K562 (cell line): Measurements from ENCODE around the gene ARNT2. TPM values are rescaled to one million over a fixed set of nuclear protein-coding genes. Genes with fewer than 3 reads are reported as not detected.

ENCODE experiments used
- ATAC-seq: fragments of 200-7000 bp; cut with Tn5 transposase; 3 replicates; pipeline ENCODE4 v1.9.1; 2020; ENCODE audit warnings: moderate library complexity
- BruUV-seq: library from RNA; stranded (reverse); fragments of 400-500 nt; replicated peaks from 2 replicates; lab custom pipeline; 2021; lab: Mats Ljungman, UMichigan
- CTCF ChIA-PET: fragments of 300-600 bp; formaldehyde crosslinking; extraction: SDS; loops from one replicate; lab custom pipeline; 2021; ENCODE audit warnings: low intra/inter-chr PET ratio; lab: Yijun Ruan, JAX
- POLR2A ChIA-PET: fragments of 300-600, 350-650 bp; sonication (Branson Sonifier 250); formaldehyde crosslinking; extraction: SDS; loops from one replicate; lab custom pipeline; 2021; ENCODE audit warnings: antibody characterized with exemption, inconsistent platforms; lab: Yijun Ruan, JAX
- DNase-seq, 4 experiments: peaks; one replicate each; pipeline versions ENCODE4 v3.0.0 to v3.0.0-alpha.2; 2011 to 2018; ENCODE audit warnings: low spot score in 3 of 4, mixed read lengths in 3 of 4; ENCODE audit errors: extremely low read depth in 1 of 4
- FAIRE-seq: peaks from 2 replicates; lab custom pipeline; 2011; peaks lifted over from hg19 to GRCh38; lab: Jason Lieb, UNC
- H2AFZ ChIP-seq: 2 replicates; pipeline ENCODE4 v1.6.0; 2011; ENCODE audit warnings: low read depth, low read length, control low read depth, inconsistent platforms
- H3K27ac ChIP-seq: fragments of 200-600 bp; 3 replicates; pipeline ENCODE4 v1.8.0; 2011; ENCODE audit warnings: low read depth, mild to moderate bottlenecking, control low read depth, inconsistent platforms, low read length, moderate library complexity, mixed read lengths; ENCODE audit errors: extremely low read depth
- H3K27me3 ChIP-seq, 2 experiments: fragments of 300-600 bp in 1 of 2; 2 replicates in 1 of 2; 3 replicates in 1 of 2; pipeline versions ENCODE4 v1.6.0 to v1.8.0; 2011; ENCODE audit warnings: inconsistent platforms in 2 of 2, low read length in 2 of 2, mild to moderate bottlenecking in 1 of 2, mixed read lengths in 1 of 2, moderate library complexity in 1 of 2; ENCODE audit not compliant: control insufficient read depth in 2 of 2, insufficient read depth in 2 of 2
- H3K36me3 ChIP-seq: fragments of 300-600 bp; 3 replicates; pipeline ENCODE4 v1.8.0; 2011; ENCODE audit warnings: mild to moderate bottlenecking, low read length, inconsistent platforms; ENCODE audit not compliant: control insufficient read depth, insufficient read depth
- H3K4me1 ChIP-seq, 2 experiments: fragments of 200-600 bp in 1 of 2; replicated peaks in 1 of 2; 2 replicates in 1 of 2; 3 replicates in 1 of 2; pipeline versions ENCODE4 v1.5.1 to v1.8.0; 2011; ENCODE audit warnings: inconsistent platforms in 2 of 2, low read length in 2 of 2, mild to moderate bottlenecking in 1 of 2, mixed read lengths in 1 of 2, moderate library complexity in 1 of 2; ENCODE audit not compliant: control insufficient read depth in 2 of 2, insufficient read depth in 2 of 2
- H3K4me2 ChIP-seq: 2 replicates; pipeline ENCODE4 v1.6.1; 2011; ENCODE audit warnings: low read length, control low read depth, inconsistent platforms, mixed read lengths; ENCODE audit not compliant: insufficient read depth
- H3K4me3 ChIP-seq: fragments of 200-600 bp; sonication (generic), shearing (Covaris generic); 2 replicates; pipeline ENCODE4 v1.5.1; 2016; ENCODE audit warnings: control low read depth, inconsistent platforms
- H3K79me2 ChIP-seq: fragments of 200-600 bp; 3 replicates; pipeline ENCODE4 v1.8.0; 2011; ENCODE audit warnings: low read length, inconsistent platforms; ENCODE audit not compliant: control insufficient read depth, insufficient read depth
- H3K9ac ChIP-seq, 2 experiments: 2 replicates each; pipeline versions ENCODE4 v1.6.0 to v1.6.1; 2011; ENCODE audit warnings: low read depth in 2 of 2, low read length in 2 of 2, control low read depth in 1 of 2, inconsistent platforms in 1 of 2, mild to moderate bottlenecking in 1 of 2, mixed read lengths in 1 of 2; ENCODE audit not compliant: insufficient read depth in 1 of 2
- H3K9me1 ChIP-seq: one replicate; pipeline ENCODE4 v1.6.0; 2011; ENCODE audit warnings: inconsistent platforms, mild to moderate bottlenecking, low read length, moderate library complexity; ENCODE audit not compliant: control insufficient read depth, insufficient read depth
- H3K9me3 ChIP-seq: replicated peaks from 2 replicates; pipeline ENCODE4 v1.5.1; 2011; ENCODE audit warnings: low read depth, low read length, inconsistent platforms; ENCODE audit not compliant: control insufficient read depth, insufficient read depth
- H4K20me1 ChIP-seq: replicated peaks from 2 replicates; pipeline ENCODE4 v1.6.1; 2011; ENCODE audit warnings: low read length, inconsistent platforms, mixed read lengths; ENCODE audit not compliant: control insufficient read depth, insufficient read depth
- CGGBP1 ChIP-seq: fragments of 250-450 bp; sonication (Bioruptor Pico); IDR thresholded peaks from 2 replicates; pipeline ENCODE4 v1.9.0; 2021; ENCODE audit warnings: mild to moderate bottlenecking
- EP300 ChIP-seq: IDR thresholded peaks from 2 replicates; pipeline ENCODE4 v1.6.1; 2012; ENCODE audit warnings: low read length, improper control_type of control experiment
- HMG20B ChIP-seq: fragments of 250-450 bp; sonication (Bioruptor Pico); IDR thresholded peaks from 2 replicates; pipeline ENCODE4 v1.5.0; 2021; ENCODE audit warnings: mild to moderate bottlenecking
- MAFK ChIP-seq: IDR thresholded peaks from 2 replicates; pipeline ENCODE4 v1.6.1; 2011; ENCODE audit warnings: low read length, improper control_type of control experiment
- MBD1 ChIP-seq: fragments of 250-450 bp; sonication (Bioruptor Pico); IDR thresholded peaks from 2 replicates; pipeline ENCODE4 v1.8.0; 2022; ENCODE audit warnings: inconsistent platforms
- MLX ChIP-seq, 2 experiments: fragments of 450-650 bp in 1 of 2; sonication (generic) in 1 of 2; formaldehyde crosslinking; conservative IDR thresholded peaks; 2 replicates each; pipeline versions ENCODE4 v1.4.0 to v1.8.1; 2020 to 2022; ENCODE audit warnings: mild to moderate bottlenecking in 1 of 2, missing genetic modification reagents in 1 of 2
- POLR2B ChIP-seq: fragments of 450-650 bp; IDR thresholded peaks from 2 replicates; pipeline ENCODE4 v1.6.1; 2018; ENCODE audit warnings: low read depth; ENCODE audit not compliant: partially characterized antibody
- SNRNP70 ChIP-seq: fragments of 200-400 bp; formaldehyde crosslinking; optimal IDR thresholded peaks from 2 replicates; pipeline ENCODE3; 2017; ENCODE audit warnings: low read depth, low read length
- TBP ChIP-seq: optimal IDR thresholded peaks from 2 replicates; pipeline ENCODE3; 2011; ENCODE audit warnings: low read depth, low read length, improper control_type of control experiment
- ZNF140 ChIP-seq: fragments of 250-450 bp; sonication (Bioruptor Pico); IDR thresholded peaks from 2 replicates; pipeline ENCODE4 v1.8.0; 2021; ENCODE audit warnings: moderate library complexity, mild to moderate bottlenecking, inconsistent platforms
- WGBS: fragments of 100-300 bp; shearing (Covaris generic); methylation state at CpG from one replicate; pipeline ENCODE4 v1.1.6; 2016; ENCODE audit warnings: low coverage, mixed read lengths; ENCODE audit not compliant: insufficient coverage; ENCODE audit errors: missing lambda C conversion rate; 5-methylcytosine and 5-hydroxymethylcytosine counted together
- in situ Hi-C: fragments of 300-500 bp; cut with MboI; formaldehyde crosslinking; loops from 4 replicates; pipeline ENCODE4 v1.15.0; 2018; ENCODE audit warnings: inconsistent platforms, mixed read lengths
- intact Hi-C: fragments of 100-400 bp; cut with micrococcal nuclease; formaldehyde crosslinking; loops from 2 replicates; pipeline ENCODE4 v1.14.2; 2022
- polyA plus RNA-seq, 8 experiments: library from polyadenylated mRNA; depleted of rRNA in 4 of 8; stranded (reverse) in 5 of 8; unstranded in 3 of 8; fragments of >200 nt; fragmentation: Nextera tagmentation in 2 of 8; fragmentation: Illumina TruSeq in 1 of 8; extraction: Ambion mirVana in 2 of 8; extraction: Trizol in 1 of 8; gene quantifications; 2 replicates each; pipeline versions ENCODE4 v1.2.1 to v1.2.3, GENCODE V29; 2011 to 2014; ENCODE audit warnings: inconsistent platforms in 1 of 8, missing spikeins in 1 of 8
- total RNA-seq, 7 experiments: library from RNA; depleted of rRNA in 6 of 7; stranded (reverse); fragments of >200 nt in 6 of 7; fragmentation: Illumina TruSeq in 2 of 7; extraction: Trizol in 2 of 7; gene quantifications; 2 replicates each; pipeline versions ENCODE4 v1.2.1 to v1.2.3, GENCODE V29; 2011 to 2021; ENCODE audit warnings: low replicate concordance in 1 of 7

The ARNT2 gene
- total and polyA plus RNA-seq, 9 of the 15 experiments (the other 6 are each of a cell fraction or from before 2014, with no cell fraction given): 0.01 TPM; not detected in 8

- H4K20me1 ChIP-seq: no peaks in the 10 kb centered on the region; the same call in none of the 2 replicates
- H3K4me1 ChIP-seq: no peaks in the 10 kb centered on the region
- no peak overlapping the region for H3K4me2 ChIP-seq
- peaks cover 0 to 7% of the 10 kb centered on the region in 2 experiments; a peak in 2 of 5 replicates for H3K27me3 ChIP-seq
- no peaks in the 10 kb centered on the region for H3K9me3 ChIP-seq
- H3K79me2 ChIP-seq: no peaks in the 10 kb centered on the region
- intact Hi-C loops (no loop called here), in situ Hi-C loops (no loop called here)
- no TSS peak for BruUV-seq
- TF ChIP-seq HMG20B (CRISPR knock-in tag) (no peak), MAFK (no peak), EP300 (no peak), ZNF140 (CRISPR knock-in tag) (no peak), MLX (CRISPR knock-in tag; conservative IDR thresholded peaks at IDR 0.05) (no peak), CGGBP1 (no peak), TBP (no peak), POLR2B (no peak), SNRNP70 (no peak), MBD1 (CRISPR knock-in tag) (no peak)
- ChIA-PET POLR2A (no interaction called here), CTCF (no interaction called here)
- 2% methylated on average over 5 of the region's 5 CpGs for WGBS
- ATAC-seq (no peak), DNase-seq (no peak), FAIRE-seq (no peak)
- no peaks in the 10 kb centered on the region for H3K36me3 ChIP-seq
- H3K9me1 ChIP-seq: no peaks in the 10 kb centered on the region
- no peak overlapping the region for H3K9ac ChIP-seq
- H3K27ac ChIP-seq: no peak overlapping the region
- no peak overlapping the region for H3K4me3 ChIP-seq
- H2AFZ ChIP-seq: no peak overlapping the region
Measured at GRCh38 chr15:80419546-80419945, 15.4 kb downstream of the ARNT2 start.
